SK-N-MC (cell line): Measurements from ENCODE around the gene LGALS7B.
"Not testable (repeated sequence)": the region's sequence is repeated elsewhere in the genome, so short reads cannot be mapped to it uniquely, and the experiment has no call there.

ENCODE experiments used
- DNase-seq: peaks from one replicate; pipeline ENCODE4 v3.0.0-alpha.2; 2011; ENCODE audit warnings: low read depth, low spot score
- H3K27ac ChIP-seq: fragments of 200-600 bp; sonication (generic); 2 replicates; pipeline ENCODE4 v1.5.1; 2016; ENCODE audit warnings: mixed run types
- H3K36me3 ChIP-seq: fragments of 200-600 bp; sonication (generic); 2 replicates; pipeline ENCODE4 v1.6.1; 2017; ENCODE audit warnings: antibody characterized with exemption, low read length, mixed read lengths; ENCODE audit not compliant: insufficient read depth
- H3K4me3 ChIP-seq: fragments of 200-600 bp; sonication (generic); 2 replicates; pipeline ENCODE4 v1.5.1; 2016
- H3K9ac ChIP-seq: fragments of 200-600 bp; sonication (generic); 2 replicates; pipeline ENCODE4 v1.8.0; 2017; ENCODE audit warnings: mixed run types, mixed read lengths; ENCODE audit not compliant: insufficient read length
- H3K9me3 ChIP-seq: fragments of 200-600 bp; sonication (generic); 2 replicates; pipeline ENCODE4 v1.6.1; 2017; ENCODE audit warnings: low read depth, mild to moderate bottlenecking, antibody characterized with exemption, low read length, moderate library complexity, mixed read lengths
- EZH2 ChIP-seq: fragments of 200-600 bp; sonication (generic); IDR thresholded peaks from one replicate; pipeline ENCODE4 v1.6.1; 2017; ENCODE audit warnings: antibody characterized with exemption
- FOXP2 ChIP-seq: optimal IDR thresholded peaks from 2 replicates; pipeline ENCODE3; 2011; ENCODE audit warnings: mild to moderate bottlenecking, moderate library complexity; ENCODE audit not compliant: insufficient read depth; ENCODE audit errors: extremely low read length, control extremely low read depth
- POLR2AphosphoS5 ChIP-seq: IDR thresholded peaks from 2 replicates; pipeline ENCODE4 v1.6.1; 2012; ENCODE audit warnings: mild to moderate bottlenecking, low read depth, low read length, borderline replicate concordance

The LGALS7B gene

GRCh38 chr19:38778733-38779132 lies 10.3 kb upstream of the LGALS7B start:
- no peaks in the 10 kb centered on the region for H3K9me3 ChIP-seq
- no peak for DNase-seq
- no peak overlapping the region for H3K4me3 ChIP-seq
- no peak overlapping the region for H3K9ac ChIP-seq
- H3K27ac ChIP-seq, result no peak overlapping the region
- H3K36me3 ChIP-seq, result no peaks in the 10 kb centered on the region
- TF ChIP-seq POLR2AphosphoS5, result no peak

GRCh38 chr19:38780443-38780842 lies 8.6 kb upstream of the LGALS7B start:
- no peaks in the 10 kb centered on the region for H3K36me3 ChIP-seq
- TF ChIP-seq FOXP2, result no peak
- TF ChIP-seq POLR2AphosphoS5, result no peak
- TF ChIP-seq EZH2, result no peak
- no peak overlapping the region for H3K4me3 ChIP-seq
- H3K9ac ChIP-seq, result no peak overlapping the region
- no peak for DNase-seq
- H3K9me3 ChIP-seq, result no peaks in the 10 kb centered on the region
- H3K27ac ChIP-seq, result no peak overlapping the region

DNA sequence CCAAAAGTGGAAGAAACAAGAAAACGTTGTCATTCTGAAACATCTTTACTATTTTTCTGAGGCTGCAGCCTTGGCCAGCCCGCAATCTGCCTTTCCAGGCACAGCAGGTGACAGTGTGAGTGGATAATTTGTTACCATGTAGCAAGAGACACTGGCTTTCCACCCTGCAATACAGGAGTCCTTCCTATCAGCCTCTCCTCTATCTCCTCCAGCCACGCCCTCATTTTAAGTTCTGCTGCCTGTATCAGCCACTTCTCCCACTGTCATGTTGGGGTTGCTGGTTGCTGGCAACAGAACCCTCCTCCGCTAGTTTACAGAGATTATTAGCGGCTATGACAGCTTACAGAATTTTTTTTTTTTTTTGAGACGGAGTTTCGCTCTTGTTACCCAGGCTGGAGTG lies 7.9 kb upstream of the LGALS7B start:
- Histone ChIP-seq H3K9ac (no peak overlapping the region), H3K36me3 (no peaks in the 10 kb centered on the region), H3K9me3 (no peaks in the 10 kb centered on the region), H3K4me3 (no peak overlapping the region), H3K27ac (no peak overlapping the region)
- no peak for DNase-seq
- no peak for TF ChIP-seq POLR2AphosphoS5

DNA sequence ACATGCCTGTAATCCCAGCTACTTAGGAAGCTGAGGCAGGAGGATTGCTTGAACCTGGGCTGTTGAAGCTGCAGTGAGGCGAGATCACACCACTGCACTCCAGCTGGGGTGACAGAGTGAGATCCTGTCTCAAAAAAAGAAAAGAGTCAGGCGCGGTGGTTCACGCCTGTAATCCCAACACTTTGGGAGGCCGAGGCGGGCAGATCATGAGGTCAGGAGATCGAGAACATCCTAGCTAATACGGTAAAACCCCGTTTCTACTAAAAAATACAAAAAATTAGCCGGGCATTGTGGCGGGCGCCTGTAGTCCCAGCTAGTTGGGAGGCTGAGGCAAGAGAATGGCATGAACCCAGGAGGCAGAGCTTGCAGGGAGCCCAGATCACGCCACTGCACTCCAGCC lies 6.8 kb upstream of the LGALS7B start:
- not testable (repeated sequence) for DNase-seq

GRCh38 chr19:38784224-38784623 lies 4.8 kb upstream of the LGALS7B start:
- Histone ChIP-seq H3K36me3 (no peaks in the 10 kb centered on the region), H3K27ac (no peak overlapping the region), H3K9me3 (no peaks in the 10 kb centered on the region), H3K4me3 (no peak overlapping the region), H3K9ac (no peak overlapping the region)
- TF ChIP-seq FOXP2 (no peak), EZH2 (no peak), POLR2AphosphoS5 (no peak)
- no peak for DNase-seq

More for the DNA sequence above, 6.8 kb upstream of the LGALS7B start:
- not testable (repeated sequence) for H3K4me3 ChIP-seq, H3K36me3 ChIP-seq, H3K9me3 ChIP-seq, H3K27ac ChIP-seq, H3K9ac ChIP-seq

DNA sequence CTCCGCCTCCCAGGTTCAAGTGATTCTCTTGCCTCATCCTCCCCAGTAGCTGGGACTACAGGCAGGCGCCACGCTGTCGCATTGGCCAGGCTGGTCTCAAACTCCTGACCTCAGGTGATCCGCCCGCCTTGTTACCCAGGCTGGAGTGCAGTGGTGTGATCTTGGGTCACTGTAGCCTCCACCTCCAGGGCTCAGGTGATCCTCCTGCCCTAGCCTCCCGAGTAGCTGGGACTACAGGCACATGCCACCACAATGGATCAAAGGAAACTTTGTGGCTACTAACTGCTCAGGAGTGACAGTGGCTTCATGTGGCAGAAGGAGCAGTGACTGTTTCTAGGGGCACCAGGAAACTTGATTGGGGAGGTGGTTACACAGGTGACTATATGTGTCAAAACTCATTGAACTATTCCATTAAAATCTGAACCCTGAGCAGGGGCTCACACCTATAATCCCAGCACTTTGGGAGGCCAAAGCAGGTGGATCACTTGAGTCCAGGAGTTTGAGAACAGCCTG lies 3.8 kb upstream of the LGALS7B start:
- Histone ChIP-seq H3K9me3 (no peaks in the 10 kb centered on the region), H3K9ac (no peak overlapping the region), H3K4me3 (no peak overlapping the region), H3K27ac (no peak overlapping the region), H3K36me3 (no peaks in the 10 kb centered on the region)
- no peak for DNase-seq
- TF ChIP-seq EZH2 (no peak), FOXP2 (no peak), POLR2AphosphoS5 (no peak)

GRCh38 chr19:38786061-38786460 lies 2.9 kb upstream of the LGALS7B start:
- H3K4me3 ChIP-seq, H3K36me3 ChIP-seq, H3K9ac ChIP-seq, H3K9me3 ChIP-seq, H3K27ac ChIP-seq, DNase-seq: not testable (repeated sequence)

GRCh38 chr19:38786572-38787265 lies 2.3 kb upstream of the LGALS7B start:
- no peaks in the 10 kb centered on the region for H3K9me3 ChIP-seq
- DNase-seq, result no peak
- no peak for TF ChIP-seq POLR2AphosphoS5
- no peak for TF ChIP-seq FOXP2
- no peak for TF ChIP-seq EZH2
- no peak overlapping the region for H3K27ac ChIP-seq
- no peak overlapping the region for H3K4me3 ChIP-seq
- no peaks in the 10 kb centered on the region for H3K36me3 ChIP-seq
- H3K9ac ChIP-seq, result no peak overlapping the region

GRCh38 chr19:38790507-38791403 lies 1.8 kb downstream of the LGALS7B start:
- H3K9ac ChIP-seq, H3K9me3 ChIP-seq, DNase-seq, H3K27ac ChIP-seq, H3K4me3 ChIP-seq, H3K36me3 ChIP-seq: not testable (repeated sequence)

- H3K4me3 ChIP-seq, H3K9me3 ChIP-seq, H3K36me3 ChIP-seq, DNase-seq, H3K27ac ChIP-seq, H3K9ac ChIP-seq: not testable (repeated sequence)
Observed at GRCh38 chr19:38791451-38792064, 2.6 kb downstream of the LGALS7B start.
